ENCODE measurements around the gene KCNQ4. TPM values are rescaled to one million over a fixed set of nuclear protein-coding genes. Genes with fewer than 3 reads are reported as not detected.

KCNQ4 gene
- total RNA-seq, result 0.49 and 1.3 TPM in 2 replicates

DNA sequence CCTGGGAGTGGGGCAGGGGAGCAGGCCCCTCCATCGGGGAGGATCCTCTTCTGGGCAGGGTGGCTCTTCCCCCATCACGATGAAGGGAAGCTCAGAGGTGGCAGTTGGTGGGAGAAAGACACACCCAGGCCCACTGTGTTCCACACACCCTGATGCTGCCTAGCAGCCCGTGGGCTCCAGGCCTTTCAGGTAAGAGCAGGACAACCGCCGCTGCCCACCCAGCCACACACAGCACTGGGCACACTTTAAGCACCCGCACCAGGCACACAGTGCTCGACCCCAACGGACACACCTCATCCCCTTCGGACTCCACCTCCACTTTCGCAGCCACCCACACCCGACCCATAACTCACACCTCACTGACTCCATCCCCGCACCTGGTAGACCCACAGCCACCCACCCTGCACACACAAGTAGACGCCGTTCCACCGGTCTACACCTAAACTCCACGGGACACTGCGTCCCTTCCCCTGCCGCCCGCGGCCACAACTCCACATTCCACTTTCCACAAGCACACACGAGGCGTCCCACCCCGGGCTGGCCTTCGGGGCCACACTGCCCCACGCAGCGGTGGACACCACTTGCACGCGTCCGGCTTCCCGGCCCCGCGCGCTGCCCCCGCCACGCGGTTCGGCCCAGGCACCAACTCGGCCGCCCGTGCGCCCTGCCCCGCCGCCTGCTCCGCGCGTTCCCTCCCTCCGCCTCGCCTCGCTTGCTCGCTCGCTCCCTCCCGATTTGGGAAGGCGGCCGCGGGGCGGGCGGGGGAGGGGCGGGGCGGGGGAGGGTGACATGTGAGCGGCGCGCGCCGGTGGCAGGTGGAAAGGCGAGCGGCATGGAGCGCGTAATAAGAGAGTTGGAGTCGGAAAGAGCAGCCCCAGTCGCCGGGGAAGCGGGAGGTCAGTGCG, at the start of gene KCNQ4:
Gene KCNQ4, plus strand, starts transcription at position 787 of the 905 bp plus-strand sequence. CDS start 307 bp downstream, outside the sequence.

DNA sequence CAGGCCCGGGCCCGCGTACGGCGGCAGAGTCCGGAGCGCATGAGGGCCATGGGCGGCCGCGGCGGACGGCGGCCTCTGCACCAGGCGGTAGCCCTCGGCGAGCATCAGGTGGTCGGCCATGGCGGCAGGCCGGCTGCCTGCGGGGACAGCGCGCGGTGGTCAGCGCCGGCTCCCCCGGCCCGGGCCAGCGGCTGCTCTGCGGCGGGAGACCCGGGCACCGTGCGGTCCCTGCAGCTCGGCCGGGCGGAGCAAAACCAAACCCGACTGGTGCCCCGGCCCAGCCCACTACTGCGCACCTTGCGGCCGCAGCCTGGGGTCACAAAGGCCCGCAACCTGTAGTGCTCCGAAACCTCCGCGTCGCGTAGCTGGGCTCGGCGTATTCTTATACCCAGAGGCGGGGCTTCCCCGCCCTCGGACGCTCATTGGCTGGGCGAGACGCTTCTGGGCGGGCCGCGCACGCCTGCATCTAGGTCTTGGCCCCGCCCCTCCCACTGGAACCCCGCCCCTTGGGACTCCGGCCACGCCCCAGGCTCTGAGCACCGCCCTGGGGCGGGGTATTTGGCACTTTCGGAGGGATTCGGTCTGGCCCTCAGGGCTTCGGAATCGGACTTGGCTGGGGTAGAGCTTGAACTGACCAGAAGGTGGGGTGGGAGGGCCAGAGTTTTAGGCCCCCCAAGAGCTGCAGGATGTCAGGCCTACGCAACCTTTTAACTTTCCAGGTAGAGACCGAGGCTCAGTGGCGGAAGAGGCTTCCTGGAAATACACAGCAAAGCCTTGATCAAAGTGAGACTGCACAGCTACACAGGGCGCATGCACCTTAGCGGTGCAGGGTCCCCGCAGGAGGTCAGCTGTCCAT, 78.6 kb downstream of the KCNQ4 start, which contains the start of gene CITED4:
Gene CITED4, minus strand, starts transcription at position 356 of the 856 bp plus-strand sequence. Its CDS starts 236 bp downstream, at position 120.

Other genes with a start within 250 kb of the KCNQ4 start
- gene RIMS3, start 118.1 kb upstream of the KCNQ4 start, total RNA-seq, result 1.8 and 3.7 TPM in 2 replicates
- gene NFYC, start 92.1 kb upstream of the KCNQ4 start, total RNA-seq, result 38.8 and 42.8 TPM in 2 replicates
- gene CITED4, start 78.6 kb downstream of the KCNQ4 start, total RNA-seq, result 20.4 and 30.0 TPM in 2 replicates
- gene CTPS1, start 195.9 kb downstream of the KCNQ4 start, total RNA-seq, result 20.8 and 51.2 TPM in 2 replicates
- gene SLFNL1, start 237.9 kb downstream of the KCNQ4 start, total RNA-seq, result under 0.01 and 0.13 TPM in 2 replicates

Data from mesangial cell (primary cell).